NCI-H774 (cell line): Measurements from ENCODE around the gene UTF1.

Experiments used
- DNase-seq: peaks from one replicate; lab custom pipeline; 2025; lab: John Stamatoyannopoulos, UW

Gene UTF1

DNA sequence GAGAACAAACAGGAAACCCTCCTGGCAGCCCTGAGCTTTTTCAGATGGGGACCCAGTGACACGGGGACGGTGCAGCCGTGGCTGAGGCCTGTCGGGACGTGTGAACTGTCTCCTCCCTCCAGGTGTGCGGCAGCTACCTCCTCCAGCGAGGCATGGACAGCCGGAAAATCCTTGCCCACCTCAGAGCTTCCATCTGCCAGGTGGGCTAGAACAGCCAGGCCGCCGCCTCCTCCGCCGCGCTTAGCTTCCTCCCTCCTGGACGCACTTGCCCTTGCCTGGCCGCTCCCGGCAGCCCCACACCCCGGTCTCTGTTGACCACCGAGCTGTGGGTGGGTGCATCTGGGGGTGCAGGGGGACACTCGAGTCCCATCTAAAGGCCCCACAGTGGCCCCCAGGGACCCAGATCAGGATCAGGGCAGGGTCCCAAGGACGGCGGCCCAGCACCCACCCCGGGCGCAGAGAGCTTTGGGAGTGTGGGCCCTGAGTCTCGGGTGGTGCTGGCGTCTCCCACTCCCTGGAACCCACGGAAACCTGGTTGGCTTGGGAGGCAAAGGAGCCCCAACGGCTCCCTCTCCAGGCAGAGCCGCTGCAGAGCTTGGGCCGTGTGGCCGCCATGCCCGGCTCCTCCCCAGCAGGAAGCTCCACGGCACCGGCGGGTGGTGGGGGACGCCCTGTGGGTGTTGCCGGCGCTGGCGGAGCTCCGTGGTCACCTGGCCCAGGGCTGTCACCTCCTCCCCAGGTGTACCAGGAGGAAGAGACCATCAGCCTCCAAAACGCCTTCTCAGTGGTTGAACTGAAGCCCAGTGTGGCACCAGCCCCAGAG, 32.9 kb upstream of the UTF1 start:
- DNase-seq, result no peak

GRCh38 chr10:133197786-133198185, 32.2 kb upstream of the UTF1 start:
- no peak for DNase-seq

DNA sequence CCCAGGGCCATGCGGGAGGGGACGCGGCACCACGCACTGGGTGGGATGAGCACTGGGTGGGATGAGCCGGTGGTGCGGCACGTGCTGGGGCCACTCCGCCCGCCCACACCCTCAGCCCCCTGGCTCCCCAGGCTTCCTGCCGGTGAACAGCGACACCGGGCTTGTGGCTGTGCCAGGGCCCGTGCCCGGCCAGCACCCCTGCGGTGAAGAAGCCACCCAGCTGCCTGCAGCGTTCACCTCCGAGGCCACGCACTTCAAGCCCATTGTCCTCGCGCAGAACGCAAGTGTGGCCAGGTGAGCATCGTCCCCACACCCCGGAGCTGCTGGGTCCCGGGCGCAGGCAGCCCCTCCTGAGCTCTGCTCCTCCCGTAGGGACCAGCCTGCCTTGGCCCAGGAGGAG, 31.8 kb upstream of the UTF1 start:
- no peak for DNase-seq

DNA sequence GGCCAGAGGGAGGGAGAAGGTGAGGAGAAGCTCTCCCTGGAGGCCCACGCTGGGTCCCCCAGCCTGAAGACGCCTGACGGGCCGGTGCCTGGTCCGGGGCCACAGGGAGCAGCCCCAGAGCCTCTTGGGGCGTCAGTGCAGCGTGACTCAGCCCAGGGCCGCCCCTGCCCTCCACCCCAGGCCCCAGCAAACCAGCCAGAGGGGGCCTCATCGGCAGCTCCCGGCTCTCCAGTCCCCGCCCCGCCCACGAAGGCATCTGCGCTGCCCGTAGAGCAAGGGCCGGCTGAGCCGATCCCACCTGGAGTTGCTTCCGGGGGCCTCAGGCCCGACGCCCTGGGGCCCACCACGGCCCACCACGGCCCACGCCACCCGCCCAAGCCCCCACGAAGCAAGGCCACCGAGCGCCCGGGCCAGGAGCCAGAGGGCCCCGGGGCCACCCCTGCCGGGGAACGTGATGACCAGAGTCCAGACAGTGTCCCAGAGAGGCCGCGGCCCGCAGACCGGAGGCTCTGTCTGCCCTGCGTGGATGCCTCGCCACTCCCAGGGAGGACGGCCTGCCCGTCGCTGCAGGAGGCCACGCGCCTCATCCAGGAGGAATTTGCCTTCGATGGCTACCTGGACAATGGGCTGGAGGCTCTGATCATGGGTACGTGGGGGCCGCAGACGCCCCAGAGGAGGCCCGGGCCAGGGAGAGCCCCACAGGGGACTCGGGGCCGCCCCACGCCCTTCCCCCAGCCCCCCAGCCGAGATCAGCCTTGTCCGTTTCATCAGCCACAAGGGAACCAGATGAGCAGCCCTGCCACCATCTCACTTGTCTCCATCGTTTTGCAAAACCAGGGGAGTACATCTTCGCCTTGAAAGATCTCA, 31.2 kb upstream of the UTF1 start:
- DNase-seq, result no peak

DNA sequence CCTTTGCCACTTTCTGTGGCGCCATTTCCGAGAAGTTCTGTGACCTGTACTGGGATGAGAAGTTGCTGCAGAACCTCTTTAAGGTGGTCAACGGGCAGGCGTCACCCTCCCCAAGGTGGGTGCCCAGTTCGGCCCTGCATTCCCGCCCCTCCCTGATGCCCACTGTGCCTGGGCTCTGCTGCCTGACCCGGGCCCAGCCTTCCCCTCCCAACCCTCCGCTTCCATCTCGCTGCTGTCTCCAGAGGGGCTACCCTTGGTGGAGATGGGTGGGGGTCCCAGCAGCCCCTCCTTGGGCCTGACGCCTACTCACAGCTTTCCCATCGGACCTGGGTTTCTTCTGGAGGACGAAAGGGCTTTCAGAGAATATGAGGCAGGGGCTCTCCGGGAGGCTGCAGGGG, 30.5 kb upstream of the UTF1 start:
- DNase-seq, result no peak

DNA sequence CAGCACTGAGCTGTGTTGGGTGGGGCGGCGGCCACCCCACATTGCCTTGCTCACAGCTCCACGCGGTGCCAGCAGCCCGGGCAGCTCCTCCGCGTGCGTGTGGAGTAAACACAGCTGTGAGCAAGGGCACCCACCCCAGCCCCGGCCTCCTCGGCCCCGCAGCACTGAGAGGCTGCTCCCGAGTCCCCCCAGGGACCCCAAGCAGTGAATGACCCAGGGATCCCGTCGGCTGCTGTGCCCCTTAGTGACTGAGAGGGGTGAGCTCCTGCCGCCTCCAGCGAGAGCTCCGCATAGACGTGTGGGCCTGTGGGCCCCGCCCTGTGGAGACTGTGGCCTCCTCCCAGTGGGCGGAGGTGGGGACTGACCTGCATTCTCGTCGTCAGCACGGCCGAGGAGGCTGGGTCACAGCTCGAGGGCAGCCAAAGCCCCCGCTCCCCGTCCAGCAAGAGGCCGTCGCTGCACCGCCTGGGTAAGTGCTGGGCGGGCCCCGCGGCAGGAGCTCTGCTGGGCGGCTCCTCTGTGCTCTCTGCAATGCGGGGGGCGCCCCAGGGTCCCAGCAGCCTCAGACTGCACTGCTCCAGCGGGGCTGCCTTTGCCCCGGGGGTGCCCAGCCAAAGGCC, 29.9 kb upstream of the UTF1 start:
- no peak for DNase-seq

GRCh38 chr10:133200621-133201031, 29.4 kb upstream of the UTF1 start:
- DNase-seq, result no peak

- DNase-seq, result no peak
These were observed 28.7 kb upstream of the UTF1 start for GRCh38 chr10:133201151-133201947.

DNA sequence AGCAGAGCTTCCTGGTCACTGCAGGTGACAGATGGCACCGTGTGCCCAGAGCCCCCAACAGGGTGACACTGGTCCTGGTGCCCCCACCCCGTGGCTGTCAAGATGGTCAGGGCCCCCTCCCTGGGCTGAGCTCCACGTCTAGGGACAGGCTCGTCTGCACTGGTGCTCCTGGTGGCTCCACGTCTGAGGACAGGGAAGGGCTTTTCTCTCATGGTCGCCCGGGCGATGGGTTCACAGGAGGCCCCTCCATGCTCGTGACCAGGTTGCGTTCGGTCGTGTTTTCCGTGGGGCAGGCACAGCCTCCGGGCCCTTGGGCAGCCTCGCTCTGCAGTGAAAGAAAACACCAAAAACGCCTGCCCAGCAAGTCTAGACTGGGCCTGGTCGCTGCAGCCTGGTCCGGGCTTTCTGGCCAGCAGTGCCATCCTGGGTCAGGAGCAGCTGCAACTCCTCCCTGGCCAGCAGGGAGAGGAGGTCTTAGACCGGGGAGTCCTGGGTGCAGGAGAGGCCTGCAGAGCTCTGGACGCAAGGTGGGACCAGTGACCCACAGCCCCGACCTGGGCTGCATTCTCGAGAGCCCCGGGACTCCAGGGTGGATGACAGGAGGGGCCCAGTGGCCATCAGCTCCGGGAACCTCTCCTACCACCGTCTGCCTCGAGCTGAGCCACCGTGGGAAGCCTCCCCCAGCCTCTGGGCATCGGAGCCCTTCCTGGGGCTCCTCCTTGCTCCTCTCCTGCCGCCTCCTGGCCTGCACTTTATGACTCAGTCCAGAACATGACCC, 27.9 kb upstream of the UTF1 start:
- DNase-seq, result no peak

DNA sequence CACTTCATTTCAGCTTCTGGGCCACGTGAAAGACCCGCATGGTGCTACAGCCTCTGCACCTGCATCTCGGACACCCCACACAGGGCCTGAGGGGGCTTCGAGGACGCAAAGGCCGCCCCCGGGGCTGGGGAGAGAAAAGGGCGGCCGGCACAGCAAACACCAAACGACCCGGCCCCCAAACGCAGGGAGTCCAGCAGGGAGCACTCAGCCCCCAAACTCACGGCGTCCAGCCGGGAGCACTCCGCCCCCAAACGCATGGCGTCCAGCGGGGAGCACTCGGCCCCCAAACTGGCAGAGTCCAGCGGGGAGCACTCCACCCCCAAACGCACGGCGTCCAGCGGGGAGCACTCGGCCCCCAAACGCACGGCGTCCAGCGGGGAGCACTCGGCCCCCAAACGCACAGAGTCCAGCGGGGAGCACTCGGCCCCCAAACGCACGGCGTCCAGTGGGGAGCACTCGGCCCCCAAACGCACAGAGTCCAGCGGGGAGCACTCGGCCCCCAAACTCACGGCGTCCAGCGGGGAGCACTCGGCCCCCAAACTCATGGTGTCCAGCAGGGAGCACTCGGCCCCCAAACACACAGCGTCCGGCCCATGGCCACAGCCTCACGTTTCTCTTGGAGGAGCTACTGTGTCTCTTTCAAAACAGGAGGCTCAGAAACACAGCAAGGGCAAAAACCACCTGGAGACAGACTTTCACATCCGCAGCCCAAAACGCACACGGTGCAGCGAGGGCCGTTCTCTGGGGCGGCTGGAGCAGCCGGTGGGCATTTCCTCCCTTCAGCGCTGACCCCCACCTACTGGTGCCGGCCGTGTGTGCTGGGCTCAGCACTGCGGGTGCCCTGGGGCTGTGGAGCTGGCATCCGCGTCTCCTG, 27.0 kb upstream of the UTF1 start:
- DNase-seq, result no peak

DNA sequence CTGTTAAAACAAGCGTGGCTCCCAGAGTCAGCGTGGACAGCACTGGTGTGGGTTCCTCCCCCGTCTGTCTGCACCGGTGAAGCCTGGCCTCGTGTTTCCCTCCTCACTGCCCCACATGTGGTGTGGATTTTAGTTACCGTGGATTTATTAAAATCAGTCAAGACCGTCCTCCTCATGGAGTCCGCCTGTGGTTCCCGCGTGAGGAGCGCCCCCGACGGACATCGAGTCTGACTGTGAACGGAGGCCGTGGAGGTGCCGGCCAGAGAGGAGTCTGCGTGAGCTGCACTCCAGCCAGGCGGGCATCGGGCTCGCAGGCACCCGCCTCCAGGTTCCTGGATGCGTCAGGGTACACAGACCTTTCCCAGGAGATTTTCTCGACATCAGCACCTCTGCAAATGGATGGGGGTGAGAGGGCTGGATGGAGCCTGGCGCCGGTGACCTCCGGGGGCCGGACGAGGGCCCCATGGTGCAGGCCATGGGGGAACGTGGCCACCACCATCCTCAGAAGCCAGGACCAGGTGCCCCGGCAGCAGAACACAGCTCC, 26.3 kb upstream of the UTF1 start:
- DNase-seq, result no peak

DNA sequence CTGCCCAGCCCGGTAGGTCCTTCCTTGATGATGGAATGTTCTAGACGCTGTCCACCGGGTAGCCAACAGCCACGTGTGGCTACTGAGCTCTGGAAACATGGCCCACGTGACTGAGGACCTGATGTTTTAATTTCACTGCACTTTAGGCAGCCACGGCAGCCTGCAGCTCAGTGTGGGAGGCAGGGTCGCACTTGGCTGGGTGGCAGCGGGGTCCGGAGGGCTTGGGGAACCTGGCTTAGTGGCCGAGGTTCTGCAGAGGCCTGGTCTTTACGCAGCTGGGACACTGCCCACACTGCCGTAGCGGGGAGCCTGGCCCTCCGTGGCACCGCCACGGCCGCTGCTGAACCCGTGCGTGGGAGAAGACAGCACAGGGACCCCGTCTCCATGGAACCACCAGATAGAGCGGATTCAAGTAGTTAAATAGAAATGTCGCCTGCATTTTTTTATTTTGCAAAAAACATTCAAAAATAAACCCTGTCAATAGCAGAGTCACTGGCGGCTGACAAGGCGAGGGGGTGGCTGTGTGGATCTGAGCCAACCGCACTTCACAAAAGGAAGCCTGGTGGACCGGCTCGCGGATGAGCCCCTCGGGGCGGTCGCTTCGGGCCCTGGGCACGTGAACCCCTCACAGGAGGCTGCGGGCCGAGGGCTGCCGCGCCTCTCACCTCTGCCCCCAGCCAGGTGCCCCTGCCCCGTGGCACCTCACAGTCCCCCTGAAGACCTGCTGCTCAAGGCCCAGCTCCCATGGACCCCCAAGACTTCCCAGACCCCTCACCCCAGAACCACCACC, 25.6 kb upstream of the UTF1 start:
- no peak for DNase-seq

DNA sequence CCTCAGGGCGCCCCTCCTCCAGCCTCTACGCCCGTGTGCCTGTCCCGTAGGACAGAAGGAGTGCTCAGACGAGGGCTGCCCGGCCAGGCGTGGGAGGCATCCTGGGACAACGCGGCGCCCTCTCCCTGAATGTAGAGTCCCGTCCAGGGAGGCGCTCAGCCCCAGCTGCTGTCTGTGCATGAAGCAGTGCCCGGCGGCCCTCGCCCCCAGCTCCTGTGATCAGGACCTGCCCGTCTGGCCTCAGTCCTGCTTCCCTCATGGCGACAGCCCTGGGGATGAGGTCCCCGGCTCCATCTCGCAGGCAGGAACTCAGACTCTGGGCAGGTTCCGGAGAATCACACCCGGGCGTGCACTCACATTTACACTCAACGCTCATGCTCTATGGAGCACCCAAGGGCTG, 24.9 kb upstream of the UTF1 start:
- no peak for DNase-seq

- no peak for DNase-seq
These were observed 23.5 kb upstream of the UTF1 start for GRCh38 chr10:133206356-133207040.

GRCh38 chr10:133207041-133207600, 22.9 kb upstream of the UTF1 start:
- DNase-seq, result no peak

GRCh38 chr10:133207627-133208026, 22.4 kb upstream of the UTF1 start:
- DNase-seq, result no peak

DNA sequence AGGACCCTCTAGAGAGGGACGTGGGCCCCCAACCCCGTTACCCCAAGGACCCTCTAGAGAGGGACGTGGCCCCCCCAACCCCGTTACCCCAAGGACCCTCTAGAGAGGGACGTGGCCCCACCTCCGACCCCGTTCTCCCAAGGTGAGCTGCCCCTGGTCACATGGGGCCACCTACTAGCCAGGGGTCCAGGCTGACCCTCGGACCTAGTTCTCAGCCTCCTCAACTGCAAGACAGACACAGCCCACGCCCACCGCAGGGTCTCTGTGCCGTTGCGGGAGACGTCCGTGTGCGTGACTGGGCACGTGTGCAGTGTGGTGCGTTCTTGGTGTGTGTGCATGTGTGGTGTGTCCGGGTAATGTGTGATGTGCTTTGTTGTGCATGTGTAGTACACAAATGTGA, 21.6 kb upstream of the UTF1 start:
- DNase-seq, result no peak

GRCh38 chr10:133209117-133209516, 20.9 kb upstream of the UTF1 start:
- DNase-seq, result no peak
